Hepatocyte (in vitro differentiated cells): ENCODE data around the gene STXBP5L. TPM values are rescaled to one million over a fixed set of nuclear protein-coding genes. Genes with fewer than 3 reads are reported as not detected.
"Not testable (repeated sequence)": the region's sequence is repeated elsewhere in the genome, so short reads cannot be mapped to it uniquely, and the experiment has no call there.

Source experiments
- DNase-seq: peaks from one replicate; pipeline ENCODE4 v3.0.0-alpha.2; 2016; ENCODE audit warnings: low spot score
- H2AFZ ChIP-seq: fragments of 200-600 bp; sonication (generic); 2 replicates; pipeline ENCODE4 v1.6.0; 2016; ENCODE audit warnings: antibody characterized with exemption, mild to moderate bottlenecking
- H3K27ac ChIP-seq: fragments of 200-600 bp; sonication (generic); 2 replicates; pipeline ENCODE4 v1.5.1; 2016; ENCODE audit warnings: mild to moderate bottlenecking
- H3K27me3 ChIP-seq: fragments of 200-600 bp; sonication (generic); 2 replicates; pipeline ENCODE4 v1.6.1; 2016
- H3K36me3 ChIP-seq: fragments of 200-600 bp; sonication (generic); replicated peaks from 2 replicates; pipeline ENCODE4 v1.5.1; 2016; ENCODE audit warnings: low read depth; ENCODE audit not compliant: insufficient read depth
- H3K4me1 ChIP-seq: fragments of 200-600 bp; sonication (generic); 2 replicates; pipeline ENCODE4 v1.5.1; 2016; ENCODE audit warnings: mild to moderate bottlenecking, moderate library complexity; ENCODE audit not compliant: insufficient read depth
- H3K4me2 ChIP-seq: fragments of 200-600 bp; sonication (generic); 2 replicates; pipeline ENCODE4 v1.6.0; 2016
- H3K4me3 ChIP-seq: fragments of 200-600 bp; sonication (generic); 2 replicates; pipeline ENCODE4 v1.5.1; 2016; ENCODE audit warnings: mild to moderate bottlenecking
- H3K79me2 ChIP-seq: fragments of 200-600 bp; sonication (generic); 2 replicates; pipeline ENCODE4 v1.6.0; 2017; ENCODE audit warnings: mild to moderate bottlenecking
- H3K9me2 ChIP-seq: fragments of 200-600 bp; sonication (generic); replicated peaks from 2 replicates; pipeline ENCODE4 v1.6.0; 2017; ENCODE audit warnings: mild to moderate bottlenecking; ENCODE audit not compliant: insufficient read depth
- H3K9me3 ChIP-seq: fragments of 200-600 bp; sonication (generic); 2 replicates; pipeline ENCODE4 v1.5.1; 2016; ENCODE audit warnings: low read depth, mild to moderate bottlenecking
- H4K20me1 ChIP-seq: fragments of 200-600 bp; sonication (generic); 2 replicates; pipeline ENCODE4 v1.6.0; 2016; ENCODE audit warnings: mild to moderate bottlenecking; ENCODE audit not compliant: insufficient read depth, poor library complexity, severe bottlenecking
- CTCF ChIP-seq: fragments of 200-600 bp; sonication (generic); IDR thresholded peaks from 2 replicates; pipeline ENCODE4 v1.5.1; 2016; ENCODE audit warnings: antibody characterized with exemption, mild to moderate bottlenecking; ENCODE audit not compliant: poor library complexity
- EZH2 ChIP-seq: fragments of 200-600 bp; sonication (generic); IDR thresholded peaks from 2 replicates; pipeline ENCODE4 v1.6.1; 2016; ENCODE audit warnings: antibody characterized with exemption, mild to moderate bottlenecking, borderline replicate concordance
- EZH2phosphoT487 ChIP-seq: fragments of 200-600 bp; sonication (generic); IDR thresholded peaks from one replicate; pipeline ENCODE4 v1.6.1; 2018; ENCODE audit warnings: antibody characterized with exemption, mild to moderate bottlenecking, low read depth, moderate library complexity; ENCODE audit not compliant: unreplicated experiment, severe bottlenecking
- whole genome bisulfite sequencing: methylation state at CpG from one replicate; pipeline ENCODE4 v1.1.6; 2016; ENCODE audit warnings: low lambda C conversion rate; ENCODE audit errors: missing lambda C conversion rate; 5-methylcytosine and 5-hydroxymethylcytosine counted together
- polyA plus RNA-seq: library from polyadenylated mRNA; unstranded; fragments of >200 nt; fragmentation: Nextera tagmentation; extraction: Ambion mirVana; gene quantifications from 2 replicates; pipeline ENCODE4 v1.2.1, GENCODE V29; 2016
- total RNA-seq: library from RNA; depleted of rRNA; stranded (reverse); fragments of >200 nt; gene quantifications from 2 replicates; pipeline ENCODE4 v1.2.3, GENCODE V29; 2014

STXBP5L gene
- total and polyA plus RNA-seq, 2 experiments from 2014 or later = 0.53 to 1.4 TPM

DNA sequence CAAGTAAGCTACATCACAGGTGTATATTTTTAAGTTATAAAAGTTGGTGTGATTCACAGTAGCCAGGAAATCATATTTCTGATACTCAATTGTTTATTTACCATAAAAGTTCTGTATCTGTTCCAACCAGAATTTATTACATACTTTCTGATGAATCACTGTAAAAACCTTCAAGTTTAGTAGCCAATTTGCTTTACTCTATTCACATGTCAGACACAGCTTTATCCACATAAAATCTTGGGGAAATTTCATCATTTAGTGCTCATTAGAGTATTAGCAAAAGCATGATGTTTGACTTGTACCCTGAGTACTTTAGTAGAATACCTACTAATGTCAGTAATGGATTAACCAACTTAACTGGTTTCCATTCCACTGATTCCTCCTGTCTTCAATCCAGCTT, 388.0 kb downstream of the STXBP5L start:
- no peak overlapping the region for H3K4me2 ChIP-seq

DNA sequence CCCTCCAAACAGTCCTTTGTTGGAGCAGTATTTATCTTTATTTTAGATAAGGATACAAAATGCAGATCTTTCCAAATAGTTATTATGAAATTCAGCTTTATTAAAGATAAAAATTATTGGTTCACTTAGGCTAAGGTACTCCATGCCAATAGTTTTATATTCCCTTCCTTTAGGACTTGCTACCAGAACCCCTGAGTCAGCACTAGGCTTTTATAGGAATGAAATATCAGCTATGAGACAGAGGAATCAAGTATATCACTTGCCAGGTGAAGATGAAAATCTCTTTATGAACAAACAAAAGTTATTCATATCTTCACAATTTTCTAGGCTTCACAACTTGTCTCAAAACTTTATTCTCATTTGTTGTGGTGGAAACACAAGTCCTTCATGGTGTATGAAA, 416.3 kb downstream of the STXBP5L start:
- TF ChIP-seq EZH2phosphoT487 = no peak
- no peak for TF ChIP-seq EZH2
- no peak for TF ChIP-seq CTCF
- no peaks in the 10 kb centered on the region for H3K27me3 ChIP-seq
- DNase-seq = no peak
- H3K79me2 ChIP-seq = no peaks in the 10 kb centered on the region
- no peak overlapping the region for H2AFZ ChIP-seq
- H3K4me1 ChIP-seq = no peaks in the 10 kb centered on the region
- H3K4me2 ChIP-seq = no peak overlapping the region
- no peaks in the 10 kb centered on the region for H3K36me3 ChIP-seq
- H3K9me3 ChIP-seq = no peaks in the 10 kb centered on the region
- no peaks in the 10 kb centered on the region for H3K9me2 ChIP-seq
- H3K4me3 ChIP-seq = no peak overlapping the region
- no peaks in the 10 kb centered on the region for H4K20me1 ChIP-seq
- no peak overlapping the region for H3K27ac ChIP-seq

More for the DNA sequence above, 388.0 kb downstream of the STXBP5L start:
- no peaks in the 10 kb centered on the region for H3K27me3 ChIP-seq
- H3K36me3 ChIP-seq = no peaks in the 10 kb centered on the region
- no peaks in the 10 kb centered on the region for H3K4me1 ChIP-seq
- TF ChIP-seq EZH2 (no peak), CTCF (no peak), EZH2phosphoT487 (no peak)
- no peaks in the 10 kb centered on the region for H4K20me1 ChIP-seq
- DNase-seq = no peak
- H3K9me3 ChIP-seq = no peaks in the 10 kb centered on the region
- H3K27ac ChIP-seq = no peak overlapping the region
- H3K79me2 ChIP-seq = no peaks in the 10 kb centered on the region
- H2AFZ ChIP-seq = no peak overlapping the region
- no peaks in the 10 kb centered on the region for H3K9me2 ChIP-seq
- H3K4me3 ChIP-seq = no peak overlapping the region

DNA sequence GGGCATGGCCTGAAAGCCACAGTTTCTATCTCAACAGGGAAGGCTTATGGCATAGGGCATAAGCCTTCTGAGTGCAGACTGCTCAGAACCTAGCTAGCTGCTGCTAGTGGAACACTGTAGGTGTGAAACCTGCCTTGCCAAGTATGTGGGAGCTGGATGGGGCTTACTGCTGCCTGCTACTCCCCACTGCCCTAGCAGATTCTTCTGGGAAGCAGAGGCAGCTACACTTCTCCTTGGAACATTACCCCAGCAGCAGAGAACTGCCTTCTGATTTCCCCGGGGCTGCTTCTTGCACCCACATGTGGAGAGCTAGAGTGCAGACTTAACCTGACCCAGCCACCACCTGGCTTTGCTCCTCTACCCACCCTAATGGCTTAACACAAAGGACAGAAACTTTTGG, 422.1 kb downstream of the STXBP5L start:
- H2AFZ ChIP-seq = no peak overlapping the region
- H3K9me2 ChIP-seq = no peaks in the 10 kb centered on the region
- no peak overlapping the region for H3K4me3 ChIP-seq
- 100% methylated on average over 1 of the region's 1 CpG for WGBS
- no peak overlapping the region for H3K4me2 ChIP-seq
- TF ChIP-seq EZH2phosphoT487 (no peak), EZH2 (no peak), CTCF (no peak)
- DNase-seq = no peak
- no peaks in the 10 kb centered on the region for H3K79me2 ChIP-seq
- H3K27ac ChIP-seq = no peak overlapping the region
- H3K4me1 ChIP-seq = no peaks in the 10 kb centered on the region
- H3K9me3 ChIP-seq = no peaks in the 10 kb centered on the region
- no peaks in the 10 kb centered on the region for H4K20me1 ChIP-seq
- no peaks in the 10 kb centered on the region for H3K27me3 ChIP-seq
- no peaks in the 10 kb centered on the region for H3K36me3 ChIP-seq

GRCh38 chr3:121330634-121331033, 422.6 kb downstream of the STXBP5L start:
- no peaks in the 10 kb centered on the region for H3K9me2 ChIP-seq
- TF ChIP-seq EZH2 = no peak
- no peak for TF ChIP-seq CTCF
- TF ChIP-seq EZH2phosphoT487 = no peak
- WGBS = 91% methylated on average over 4 of the region's 4 CpGs

GRCh38 chr3:121355960-121356359, 448.0 kb downstream of the STXBP5L start:
- WGBS = 91% methylated on average over 5 of the region's 5 CpGs
- H3K36me3 ChIP-seq, H3K4me2 ChIP-seq, H3K4me3 ChIP-seq, DNase-seq, H3K27ac ChIP-seq, H3K9me3 ChIP-seq, H2AFZ ChIP-seq, H3K4me1 ChIP-seq, H3K9me2 ChIP-seq, H3K79me2 ChIP-seq, H3K27me3 ChIP-seq, H4K20me1 ChIP-seq: not testable (repeated sequence)

More at GRCh38 chr3:121330634-121331033, 422.6 kb downstream of the STXBP5L start:
- Histone ChIP-seq H4K20me1 (no peaks in the 10 kb centered on the region), H3K9me3 (no peaks in the 10 kb centered on the region), H3K4me1 (no peaks in the 10 kb centered on the region), H3K27ac (no peak overlapping the region), H2AFZ (no peak overlapping the region), H3K79me2 (no peaks in the 10 kb centered on the region), H3K4me3 (no peak overlapping the region), H3K27me3 (no peaks in the 10 kb centered on the region), H3K4me2 (no peak overlapping the region), H3K36me3 (no peaks in the 10 kb centered on the region)
- no peak for DNase-seq
